Activated CD4-positive, alpha-beta memory T cell treated with anti-CD3 and anti-CD28 coated beads, Interleukin-2, amount 10 ng/mL, durations not matched to agents 7 days and 5 days (primary cell): ENCODE data around the gene PHC2. TPM values are rescaled to one million over a fixed set of nuclear protein-coding genes. Genes with fewer than 3 reads are reported as not detected.

ENCODE experiments used
- CTCF ChIA-PET: fragments of 350-600 bp; sonication (Branson Sonifier 250); formaldehyde crosslinking; loops from one replicate; lab custom pipeline; 2021; ENCODE audit warnings: antibody characterized with exemption, inconsistent platforms; lab: Charles Lee
- POLR2A ChIA-PET: fragments of 350-600 bp; sonication (Branson Sonifier 250); formaldehyde crosslinking; loops from one replicate; lab custom pipeline; 2021; ENCODE audit warnings: antibody characterized with exemption; lab: Charles Lee
- DNase-seq: peaks from one replicate; pipeline ENCODE4 v3.0.0-alpha.2; 2020
- H3K27ac Mint-ChIP-seq: one replicate; pipeline ENCODE4 v1.8.0; 2021; ENCODE audit warnings: mild to moderate bottlenecking, mixed read lengths
- H3K27me3 Mint-ChIP-seq: one replicate; pipeline ENCODE4 v1.8.0; 2021; ENCODE audit warnings: mixed read lengths
- H3K36me3 Mint-ChIP-seq: one replicate; pipeline ENCODE4 v1.8.0; 2021; ENCODE audit warnings: low read depth, mixed read lengths
- H3K4me1 Mint-ChIP-seq: one replicate; pipeline ENCODE4 v1.8.0; 2021; ENCODE audit warnings: mixed read lengths
- H3K4me3 Mint-ChIP-seq: one replicate; pipeline ENCODE4 v1.8.0; 2021; ENCODE audit warnings: mild to moderate bottlenecking, mixed read lengths
- H3K9me3 Mint-ChIP-seq: one replicate; pipeline ENCODE4 v1.8.0; 2021; ENCODE audit warnings: mixed read lengths
- total RNA-seq, 2 experiments: library from RNA; stranded (reverse); gene quantifications; one replicate each; pipeline ENCODE4 v1.2.3, GENCODE V29; 2021

PHC2 gene
- total RNA-seq, 2 experiments from 2014 or later, result 41.3 to 42.9 TPM

- Mint-ChIP-seq H3K4me1 (no peaks in the 10 kb centered on the region), H3K9me3 (no peaks in the 10 kb centered on the region), H3K27me3 (peaks cover 5% of the 10 kb centered on the region), H3K27ac (no peak overlapping the region), H3K36me3 (no peaks in the 10 kb centered on the region), H3K4me3 (no peak overlapping the region)
- peak; percentile 87 for DNase-seq
- CTCF ChIA-PET, result interaction anchor here (1.0 to 6.8 kb wide), 2 partner anchors 71 to 78 kb away, joined by 3 to 74 read pairs; no protein-coding TSS in a partner anchor
- POLR2A ChIA-PET, result no interaction called here
Observed at GRCh38 chr1:33367485-33368405, 63.1 kb downstream of the PHC2 start.

GRCh38 chr1:33366762-33367484 lies 64.0 kb downstream of the PHC2 start:
- H3K4me3 Mint-ChIP-seq, result no peak overlapping the region
- H3K36me3 Mint-ChIP-seq, result no peaks in the 10 kb centered on the region
- no peak for DNase-seq
- ChIA-PET CTCF (interaction anchor here (6.8 kb wide), 1 partner anchor 71 kb away, joined by 74 read pairs; no protein-coding TSS in a partner anchor), POLR2A (no interaction called here)
- H3K4me1 Mint-ChIP-seq, result no peaks in the 10 kb centered on the region
- no peaks in the 10 kb centered on the region for H3K9me3 Mint-ChIP-seq
- H3K27me3 Mint-ChIP-seq, result peaks cover 5% of the 10 kb centered on the region
- H3K27ac Mint-ChIP-seq, result no peak overlapping the region

- ChIA-PET POLR2A (no interaction called here), CTCF (interaction anchor here (6.8 kb wide), 1 partner anchor 69 kb away, joined by 74 read pairs; no protein-coding TSS in a partner anchor)
- no peaks in the 10 kb centered on the region for H3K9me3 Mint-ChIP-seq
Observed at GRCh38 chr1:33365560-33365997, 65.3 kb downstream of the PHC2 start.

GRCh38 chr1:33364565-33364918 lies 66.4 kb downstream of the PHC2 start:
- peaks cover 7% of the 10 kb centered on the region for H3K4me1 Mint-ChIP-seq
- no peak overlapping the region for H3K4me3 Mint-ChIP-seq
- DNase-seq, result no peak
- no peaks in the 10 kb centered on the region for H3K36me3 Mint-ChIP-seq
- H3K27ac Mint-ChIP-seq, result no peak overlapping the region
- ChIA-PET POLR2A (interaction anchor here (1.4 kb wide), 1 partner anchor 14 kb away, joined by 3 read pairs; no protein-coding TSS in a partner anchor), CTCF (interaction anchor here (1.2 to 6.8 kb wide), 2 partner anchors 68 to 92 kb away, joined by 5 to 74 read pairs; no protein-coding TSS in a partner anchor)
- peaks cover 2% of the 10 kb centered on the region for H3K27me3 Mint-ChIP-seq
- H3K9me3 Mint-ChIP-seq, result no peaks in the 10 kb centered on the region

More at GRCh38 chr1:33365560-33365997, 65.3 kb downstream of the PHC2 start:
- H3K4me3 Mint-ChIP-seq, result no peak overlapping the region
- no peak for DNase-seq
- peaks cover 2% of the 10 kb centered on the region for H3K27me3 Mint-ChIP-seq
- H3K4me1 Mint-ChIP-seq, result peaks cover 7% of the 10 kb centered on the region
- no peak overlapping the region for H3K27ac Mint-ChIP-seq
- H3K36me3 Mint-ChIP-seq, result no peaks in the 10 kb centered on the region

GRCh38 chr1:33363470-33363861 lies 67.4 kb downstream of the PHC2 start:
- CTCF ChIA-PET, result no interaction called here
- no peak for DNase-seq
- no peaks in the 10 kb centered on the region for H3K36me3 Mint-ChIP-seq
- H3K4me1 Mint-ChIP-seq, result peaks cover 7% of the 10 kb centered on the region
- no peaks in the 10 kb centered on the region for H3K9me3 Mint-ChIP-seq
- H3K4me3 Mint-ChIP-seq, result no peak overlapping the region
- H3K27me3 Mint-ChIP-seq, result no peaks in the 10 kb centered on the region
- no peak overlapping the region for H3K27ac Mint-ChIP-seq
- POLR2A ChIA-PET, result interaction anchor here (1.4 kb wide), 1 partner anchor 13 kb away, joined by 3 read pairs; no protein-coding TSS in a partner anchor

- CTCF ChIA-PET, result interaction anchor here (0.8 kb wide), 1 partner anchor 12 kb away, joined by 3 read pairs; no protein-coding TSS in a partner anchor
- no peak for DNase-seq
- H3K27me3 Mint-ChIP-seq, result no peaks in the 10 kb centered on the region
- POLR2A ChIA-PET, result no interaction called here
- H3K9me3 Mint-ChIP-seq, result no peaks in the 10 kb centered on the region
- H3K4me1 Mint-ChIP-seq, result peaks cover 7% of the 10 kb centered on the region
- H3K4me3 Mint-ChIP-seq, result no peak overlapping the region
- no peak overlapping the region for H3K27ac Mint-ChIP-seq
- no peaks in the 10 kb centered on the region for H3K36me3 Mint-ChIP-seq
Observed at GRCh38 chr1:33363021-33363420, 67.9 kb downstream of the PHC2 start.

- H3K27ac Mint-ChIP-seq, result no peak overlapping the region
- CTCF ChIA-PET, result interaction anchor here (1.1 to 1.2 kb wide), 2 partner anchors 11 to 66 kb away, joined by 4 to 5 read pairs; no protein-coding TSS in a partner anchor
- no peak for DNase-seq
- no peaks in the 10 kb centered on the region for H3K27me3 Mint-ChIP-seq
- no peak overlapping the region for H3K4me3 Mint-ChIP-seq
- H3K4me1 Mint-ChIP-seq, result peaks cover 7% of the 10 kb centered on the region
- H3K36me3 Mint-ChIP-seq, result no peaks in the 10 kb centered on the region
- no peaks in the 10 kb centered on the region for H3K9me3 Mint-ChIP-seq
- POLR2A ChIA-PET, result interaction anchor here (1.4 kb wide), 2 partner anchors 11 to 13 kb away, joined by 4 to 5 read pairs; no protein-coding TSS in a partner anchor
Observed at GRCh38 chr1:33361532-33362235, 69.2 kb downstream of the PHC2 start.

GRCh38 chr1:33360367-33360766 lies 70.5 kb downstream of the PHC2 start:
- no peaks in the 10 kb centered on the region for H3K36me3 Mint-ChIP-seq
- no peak for DNase-seq
- H3K27ac Mint-ChIP-seq, result no peak overlapping the region
- peaks cover 7% of the 10 kb centered on the region for H3K4me1 Mint-ChIP-seq
- no peak overlapping the region for H3K4me3 Mint-ChIP-seq
- POLR2A ChIA-PET, result no interaction called here
- H3K9me3 Mint-ChIP-seq, result no peaks in the 10 kb centered on the region
- H3K27me3 Mint-ChIP-seq, result no peaks in the 10 kb centered on the region
- CTCF ChIA-PET, result interaction anchor here (1.7 kb wide), 1 partner anchor 10 kb away, joined by 4 read pairs; no protein-coding TSS in a partner anchor

- H3K4me1 Mint-ChIP-seq, result peaks cover 7% of the 10 kb centered on the region
Observed at GRCh38 chr1:33359931-33360330, 71.0 kb downstream of the PHC2 start.

GRCh38 chr1:33358795-33359503 lies 71.9 kb downstream of the PHC2 start:
- no peak for DNase-seq
- ChIA-PET POLR2A (interaction anchor here (1.6 kb wide), 1 partner anchor 9 kb away, joined by 6 read pairs; no protein-coding TSS in a partner anchor), CTCF (interaction anchor here (1.7 to 1.9 kb wide), 2 partner anchors 8 to 63 kb away, joined by 4 read pairs; no protein-coding TSS in a partner anchor)
- no peak overlapping the region for H3K27ac Mint-ChIP-seq
- peaks cover 7% of the 10 kb centered on the region for H3K4me1 Mint-ChIP-seq
- H3K9me3 Mint-ChIP-seq, result no peaks in the 10 kb centered on the region
- H3K4me3 Mint-ChIP-seq, result no peak overlapping the region
- no peaks in the 10 kb centered on the region for H3K27me3 Mint-ChIP-seq
- no peaks in the 10 kb centered on the region for H3K36me3 Mint-ChIP-seq

More at GRCh38 chr1:33359931-33360330, 71.0 kb downstream of the PHC2 start:
- no peak for DNase-seq
- Mint-ChIP-seq H3K36me3 (no peaks in the 10 kb centered on the region), H3K4me3 (no peak overlapping the region), H3K27ac (no peak overlapping the region), H3K27me3 (no peaks in the 10 kb centered on the region), H3K9me3 (no peaks in the 10 kb centered on the region)
- ChIA-PET POLR2A (no interaction called here), CTCF (interaction anchor here (1.7 to 1.9 kb wide), 2 partner anchors 9 to 64 kb away, joined by 4 read pairs; no protein-coding TSS in a partner anchor)

- CTCF ChIA-PET, result interaction anchor here (1.9 kb wide), 1 partner anchor 63 kb away, joined by 4 read pairs; no protein-coding TSS in a partner anchor
Observed at GRCh38 chr1:33358114-33358794, 72.6 kb downstream of the PHC2 start.

More at GRCh38 chr1:33358114-33358794, 72.6 kb downstream of the PHC2 start:
- H3K9me3 Mint-ChIP-seq, result no peaks in the 10 kb centered on the region
- POLR2A ChIA-PET, result interaction anchor here (1.6 kb wide), 1 partner anchor 8 kb away, joined by 6 read pairs; no protein-coding TSS in a partner anchor
- no peak overlapping the region for H3K27ac Mint-ChIP-seq
- H3K4me3 Mint-ChIP-seq, result no peak overlapping the region
- H3K27me3 Mint-ChIP-seq, result no peaks in the 10 kb centered on the region
- no peak for DNase-seq
- H3K4me1 Mint-ChIP-seq, result peaks cover 7% of the 10 kb centered on the region
- H3K36me3 Mint-ChIP-seq, result no peaks in the 10 kb centered on the region
